NB4 (cell line): ENCODE measurements around the gene CCDC170.

Experiments used
- MYC ChIP-seq: IDR thresholded peaks from 2 replicates; pipeline ENCODE4 v1.6.1; 2011; ENCODE audit warnings: low read depth, low read length
- POLR2A ChIP-seq: IDR thresholded peaks from 2 replicates; pipeline ENCODE4 v1.6.1; 2011; ENCODE audit warnings: mild to moderate bottlenecking; ENCODE audit not compliant: insufficient read length; ENCODE audit errors: extremely low read depth
- TF ChIP-seq, protein P1 (sequence below): IDR thresholded peaks from one replicate; pipeline ENCODE4 v1.5.1; 2012; ENCODE audit warnings: low read depth, low read length
- TF ChIP-seq, protein P2 (sequence below): IDR thresholded peaks from 2 replicates; pipeline ENCODE4 v1.6.1; 2011; ENCODE audit warnings: low read depth, low read length

- TF ChIP-seq, protein P1, sequence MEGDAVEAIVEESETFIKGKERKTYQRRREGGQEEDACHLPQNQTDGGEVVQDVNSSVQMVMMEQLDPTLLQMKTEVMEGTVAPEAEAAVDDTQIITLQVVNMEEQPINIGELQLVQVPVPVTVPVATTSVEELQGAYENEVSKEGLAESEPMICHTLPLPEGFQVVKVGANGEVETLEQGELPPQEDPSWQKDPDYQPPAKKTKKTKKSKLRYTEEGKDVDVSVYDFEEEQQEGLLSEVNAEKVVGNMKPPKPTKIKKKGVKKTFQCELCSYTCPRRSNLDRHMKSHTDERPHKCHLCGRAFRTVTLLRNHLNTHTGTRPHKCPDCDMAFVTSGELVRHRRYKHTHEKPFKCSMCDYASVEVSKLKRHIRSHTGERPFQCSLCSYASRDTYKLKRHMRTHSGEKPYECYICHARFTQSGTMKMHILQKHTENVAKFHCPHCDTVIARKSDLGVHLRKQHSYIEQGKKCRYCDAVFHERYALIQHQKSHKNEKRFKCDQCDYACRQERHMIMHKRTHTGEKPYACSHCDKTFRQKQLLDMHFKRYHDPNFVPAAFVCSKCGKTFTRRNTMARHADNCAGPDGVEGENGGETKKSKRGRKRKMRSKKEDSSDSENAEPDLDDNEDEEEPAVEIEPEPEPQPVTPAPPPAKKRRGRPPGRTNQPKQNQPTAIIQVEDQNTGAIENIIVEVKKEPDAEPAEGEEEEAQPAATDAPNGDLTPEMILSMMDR, result no peak
- TF ChIP-seq POLR2A (no peak), MYC (no peak)
- TF ChIP-seq, protein P2, sequence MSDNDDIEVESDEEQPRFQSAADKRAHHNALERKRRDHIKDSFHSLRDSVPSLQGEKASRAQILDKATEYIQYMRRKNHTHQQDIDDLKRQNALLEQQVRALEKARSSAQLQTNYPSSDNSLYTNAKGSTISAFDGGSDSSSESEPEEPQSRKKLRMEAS, result no peak
These were observed 29.2 kb downstream of the CCDC170 start for GRCh38 chr6:151523034-151523433.
